ENCODE results near the gene SLC15A5.

The SLC15A5 gene

GRCh38 chr12:16155938-16156337, 121.5 kb downstream of the SLC15A5 start:
- no peak for DNase-seq (ENCODE audit: insufficient read length, low spot score)
- TF ChIP-seq, protein P1, sequence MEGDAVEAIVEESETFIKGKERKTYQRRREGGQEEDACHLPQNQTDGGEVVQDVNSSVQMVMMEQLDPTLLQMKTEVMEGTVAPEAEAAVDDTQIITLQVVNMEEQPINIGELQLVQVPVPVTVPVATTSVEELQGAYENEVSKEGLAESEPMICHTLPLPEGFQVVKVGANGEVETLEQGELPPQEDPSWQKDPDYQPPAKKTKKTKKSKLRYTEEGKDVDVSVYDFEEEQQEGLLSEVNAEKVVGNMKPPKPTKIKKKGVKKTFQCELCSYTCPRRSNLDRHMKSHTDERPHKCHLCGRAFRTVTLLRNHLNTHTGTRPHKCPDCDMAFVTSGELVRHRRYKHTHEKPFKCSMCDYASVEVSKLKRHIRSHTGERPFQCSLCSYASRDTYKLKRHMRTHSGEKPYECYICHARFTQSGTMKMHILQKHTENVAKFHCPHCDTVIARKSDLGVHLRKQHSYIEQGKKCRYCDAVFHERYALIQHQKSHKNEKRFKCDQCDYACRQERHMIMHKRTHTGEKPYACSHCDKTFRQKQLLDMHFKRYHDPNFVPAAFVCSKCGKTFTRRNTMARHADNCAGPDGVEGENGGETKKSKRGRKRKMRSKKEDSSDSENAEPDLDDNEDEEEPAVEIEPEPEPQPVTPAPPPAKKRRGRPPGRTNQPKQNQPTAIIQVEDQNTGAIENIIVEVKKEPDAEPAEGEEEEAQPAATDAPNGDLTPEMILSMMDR (IDR thresholded peaks at IDR 0.05; ENCODE audit: insufficient read depth, missing control alignments), result no peak

DNA sequence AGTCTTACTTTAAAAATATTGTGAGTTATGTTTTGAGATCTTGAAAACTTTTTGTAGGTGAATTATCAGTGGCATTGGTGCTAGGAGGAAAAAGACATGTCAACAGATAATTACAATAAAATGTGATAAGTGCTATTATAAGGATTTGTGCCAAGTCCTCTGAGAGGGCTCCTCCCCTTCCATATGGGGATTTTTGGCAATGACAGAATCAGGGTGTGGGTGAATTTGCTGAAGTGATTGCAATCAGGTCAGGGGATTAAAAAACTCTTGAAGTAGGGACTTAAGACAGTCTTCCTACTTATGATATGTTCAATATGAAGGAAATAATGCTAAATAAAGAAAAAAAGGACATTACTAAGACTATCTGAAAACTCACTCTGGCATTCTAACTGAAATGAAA, 122.5 kb downstream of the SLC15A5 start:
- TF ChIP-seq, protein P1 (IDR thresholded peaks at IDR 0.05; ENCODE audit: insufficient read depth, missing control alignments), result no peak
- DNase-seq (ENCODE audit: insufficient read length, low spot score) (no peak), FAIRE-seq (no peak)

More at GRCh38 chr12:16155938-16156337, 121.5 kb downstream of the SLC15A5 start:
- no peak for FAIRE-seq

GRCh38 chr12:16152885-16153673, 124.4 kb downstream of the SLC15A5 start:
- FAIRE-seq, result no peak
- TF ChIP-seq, protein P1 (IDR thresholded peaks at IDR 0.05; ENCODE audit: insufficient read depth, missing control alignments), result no peak
- no peak for DNase-seq (ENCODE audit: insufficient read length, low spot score)

- TF ChIP-seq, protein P1 (IDR thresholded peaks at IDR 0.05; ENCODE audit: insufficient read depth, missing control alignments), result no peak
- FAIRE-seq, result no peak
- DNase-seq (ENCODE audit: insufficient read length, low spot score), result no peak
Measured at GRCh38 chr12:16150276-16150675, 127.2 kb downstream of the SLC15A5 start.

DNA sequence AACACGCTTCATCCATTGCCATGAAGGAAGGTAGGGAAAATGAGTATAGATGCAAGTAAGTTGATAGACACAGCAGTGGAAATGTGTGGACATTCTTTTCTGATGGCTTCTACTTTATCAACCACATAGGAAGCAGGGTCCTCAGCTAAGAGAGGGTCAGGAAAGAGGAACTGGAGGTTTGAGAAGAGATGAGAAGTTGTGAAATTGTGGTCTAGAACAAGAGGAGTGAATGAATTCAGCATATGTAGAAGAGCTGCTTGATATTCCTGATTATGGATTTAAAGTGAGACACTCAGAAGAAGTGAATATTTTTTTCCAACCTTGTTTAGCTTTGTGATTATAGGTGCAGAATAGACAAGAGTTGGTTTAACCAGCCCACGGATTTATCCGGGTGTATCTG, 128.5 kb downstream of the SLC15A5 start:
- no peak for FAIRE-seq
- DNase-seq (ENCODE audit: insufficient read length, low spot score), result no peak
- TF ChIP-seq, protein P1 (IDR thresholded peaks at IDR 0.05; ENCODE audit: insufficient read depth, missing control alignments), result no peak
